Heart left ventricle (tissue), 13 donors: ENCODE data around the gene NEK2.

Source experiments
- POLR2A ChIP-seq, 2 donors: fragments of 450-650 bp; IDR thresholded peaks; one replicate each; pipeline ENCODE4 v1.6.1; 2017; ENCODE audit warnings: antibody characterized with exemption in 2 of 2, mild to moderate bottlenecking in 2 of 2, moderate library complexity in 2 of 2
- TF ChIP-seq, protein P1 (sequence below), 12 donors: fragments of 200-600 bp; sonication (generic) in 4 of 12; IDR thresholded peaks; one replicate each; pipeline versions ENCODE4 v1.5.0 to v1.8.0; 2018 to 2022; ENCODE audit warnings: antibody characterized with exemption in 12 of 12, mild to moderate bottlenecking in 5 of 12
- donor health status: ischemic (EF 13 %, LVEDD 7.1; RV severe dilation, severe dysfunction).
- donor health status: DM: no; HTN: yes; CAD: no.
- donor health status: DM: no; HTN: no; CAD: no.
- donor health status: ischemic (EF 25% LVEDD 6.9; RV normal size, moderate dysfunction).
- donor health status: ischemic (EF 25% LVEDD 5.7; RV mildly dilated, moderate dysfunction).
- donor health status: ischemic (EF 35%, LVEDD 5.7; RV mildly dilated, moderate dysfunction).
- donor health status: nonischemic (EF 11% LVEDD 7.7; RV severe dilation, severe dysfunction).
- donor health status: DM: yes; HTN: yes; CAD: no.
- donor health status: PGD.
- donor health status: ischemic (EF 29% LVEDD 5.4; RV normal size, mild dysfunction).
- donor health status: nonischemic (EF 23%, LVEDD 6.1; RV moderate dilation, normal function).

DNA sequence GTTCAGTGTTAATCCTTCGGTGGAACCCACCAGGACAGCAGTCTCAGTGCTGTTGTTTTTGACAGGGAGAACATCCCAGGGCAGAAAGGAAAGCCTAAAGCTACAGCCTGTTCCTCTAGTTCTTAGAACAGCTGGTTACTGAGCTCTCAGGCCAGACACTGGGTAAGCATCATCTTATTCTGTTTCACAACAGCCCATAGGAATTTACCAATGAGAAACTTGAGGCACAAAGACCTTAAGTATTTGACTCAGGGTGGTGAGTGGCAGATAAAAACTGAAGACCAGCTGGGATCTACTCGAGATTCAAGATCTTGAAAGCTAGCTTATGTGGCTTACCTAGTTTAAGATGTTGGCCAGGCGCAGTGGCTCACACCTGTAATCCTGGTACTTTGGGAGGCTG, 9.4 kb upstream of the NEK2 start:
- TF ChIP-seq, protein P1, sequence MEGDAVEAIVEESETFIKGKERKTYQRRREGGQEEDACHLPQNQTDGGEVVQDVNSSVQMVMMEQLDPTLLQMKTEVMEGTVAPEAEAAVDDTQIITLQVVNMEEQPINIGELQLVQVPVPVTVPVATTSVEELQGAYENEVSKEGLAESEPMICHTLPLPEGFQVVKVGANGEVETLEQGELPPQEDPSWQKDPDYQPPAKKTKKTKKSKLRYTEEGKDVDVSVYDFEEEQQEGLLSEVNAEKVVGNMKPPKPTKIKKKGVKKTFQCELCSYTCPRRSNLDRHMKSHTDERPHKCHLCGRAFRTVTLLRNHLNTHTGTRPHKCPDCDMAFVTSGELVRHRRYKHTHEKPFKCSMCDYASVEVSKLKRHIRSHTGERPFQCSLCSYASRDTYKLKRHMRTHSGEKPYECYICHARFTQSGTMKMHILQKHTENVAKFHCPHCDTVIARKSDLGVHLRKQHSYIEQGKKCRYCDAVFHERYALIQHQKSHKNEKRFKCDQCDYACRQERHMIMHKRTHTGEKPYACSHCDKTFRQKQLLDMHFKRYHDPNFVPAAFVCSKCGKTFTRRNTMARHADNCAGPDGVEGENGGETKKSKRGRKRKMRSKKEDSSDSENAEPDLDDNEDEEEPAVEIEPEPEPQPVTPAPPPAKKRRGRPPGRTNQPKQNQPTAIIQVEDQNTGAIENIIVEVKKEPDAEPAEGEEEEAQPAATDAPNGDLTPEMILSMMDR (IDR thresholded peaks at IDR 0.05): no peak
- no peak for TF ChIP-seq POLR2A (IDR thresholded peaks at IDR 0.05)
